ENCODE data around the gene CST3.

GRCh38 chr20:23662276-23662870 lies 24.6 kb upstream of the CST3 start:
- no peak for TF ChIP-seq CTCF (IDR thresholded peaks at IDR 0.05)
- TF ChIP-seq SIN3A (IDR thresholded peaks at IDR 0.05; ENCODE audit: borderline replicate concordance, insufficient read depth, low read depth, low read length) = no peak
- TF ChIP-seq, protein P1, sequence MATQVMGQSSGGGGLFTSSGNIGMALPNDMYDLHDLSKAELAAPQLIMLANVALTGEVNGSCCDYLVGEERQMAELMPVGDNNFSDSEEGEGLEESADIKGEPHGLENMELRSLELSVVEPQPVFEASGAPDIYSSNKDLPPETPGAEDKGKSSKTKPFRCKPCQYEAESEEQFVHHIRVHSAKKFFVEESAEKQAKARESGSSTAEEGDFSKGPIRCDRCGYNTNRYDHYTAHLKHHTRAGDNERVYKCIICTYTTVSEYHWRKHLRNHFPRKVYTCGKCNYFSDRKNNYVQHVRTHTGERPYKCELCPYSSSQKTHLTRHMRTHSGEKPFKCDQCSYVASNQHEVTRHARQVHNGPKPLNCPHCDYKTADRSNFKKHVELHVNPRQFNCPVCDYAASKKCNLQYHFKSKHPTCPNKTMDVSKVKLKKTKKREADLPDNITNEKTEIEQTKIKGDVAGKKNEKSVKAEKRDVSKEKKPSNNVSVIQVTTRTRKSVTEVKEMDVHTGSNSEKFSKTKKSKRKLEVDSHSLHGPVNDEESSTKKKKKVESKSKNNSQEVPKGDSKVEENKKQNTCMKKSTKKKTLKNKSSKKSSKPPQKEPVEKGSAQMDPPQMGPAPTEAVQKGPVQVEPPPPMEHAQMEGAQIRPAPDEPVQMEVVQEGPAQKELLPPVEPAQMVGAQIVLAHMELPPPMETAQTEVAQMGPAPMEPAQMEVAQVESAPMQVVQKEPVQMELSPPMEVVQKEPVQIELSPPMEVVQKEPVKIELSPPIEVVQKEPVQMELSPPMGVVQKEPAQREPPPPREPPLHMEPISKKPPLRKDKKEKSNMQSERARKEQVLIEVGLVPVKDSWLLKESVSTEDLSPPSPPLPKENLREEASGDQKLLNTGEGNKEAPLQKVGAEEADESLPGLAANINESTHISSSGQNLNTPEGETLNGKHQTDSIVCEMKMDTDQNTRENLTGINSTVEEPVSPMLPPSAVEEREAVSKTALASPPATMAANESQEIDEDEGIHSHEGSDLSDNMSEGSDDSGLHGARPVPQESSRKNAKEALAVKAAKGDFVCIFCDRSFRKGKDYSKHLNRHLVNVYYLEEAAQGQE (IDR thresholded peaks at IDR 0.05; ENCODE audit: insufficient read depth in 1 of 2, low read depth in 2 of 2, low read length in 1 of 2) = no peak
- no peak for TF ChIP-seq POLR2AphosphoS5 (IDR thresholded peaks at IDR 0.05; ENCODE audit: low read depth, low read length)
- no peak for TF ChIP-seq TCF7L2 (IDR thresholded peaks at IDR 0.05; ENCODE audit: low read depth, low read length)
